Sigmoid colon (tissue), 7 donors: ENCODE results near the gene PACC1. TPM values are rescaled to one million over a fixed set of nuclear protein-coding genes. Genes with fewer than 3 reads are reported as not detected.
A peak's percentile ranks its signal among the peaks of the same experiment; 100 is the strongest.

Experiments
- DNase-seq: peaks from one replicate; pipeline ENCODE4 v3.0.0-alpha.2; 2019
- H3K27ac ChIP-seq, 4 donors: fragments of 200-600 bp; sonication (generic); one replicate each; pipeline ENCODE4 v1.5.1; 2016 to 2019; ENCODE audit warnings: mild to moderate bottlenecking in 1 of 4
- H3K27me3 ChIP-seq, 3 donors: fragments of 200-600 bp; sonication (generic); one replicate each; pipeline ENCODE4 v1.5.1; 2019; ENCODE audit warnings: mild to moderate bottlenecking in 1 of 3
- H3K36me3 ChIP-seq, 4 donors: fragments of 200-600 bp; sonication (generic); one replicate each; pipeline ENCODE4 v1.5.1; 2016 to 2019
- H3K4me1 ChIP-seq, 4 donors: fragments of 200-600 bp; sonication (generic); one replicate each; pipeline ENCODE4 v1.5.1; 2017 to 2019
- H3K4me3 ChIP-seq, 4 donors: fragments of 200-600 bp; sonication (generic); one replicate each; pipeline ENCODE4 v1.5.1; 2017 to 2019; ENCODE audit warnings: mild to moderate bottlenecking in 2 of 4, moderate library complexity in 1 of 4
- H3K9me3 ChIP-seq, 4 donors: fragments of 200-600 bp in 3 of 4; sonication (generic) in 3 of 4; one replicate each; pipeline versions ENCODE4 v1.5.1 to v1.6.1; 2013 to 2019
- EP300 ChIP-seq, 4 donors: sonication (generic); formaldehyde crosslinking; IDR thresholded peaks; one replicate each; pipeline ENCODE4 v1.6.1; 2017; ENCODE audit warnings: antibody characterized with exemption in 4 of 4
- POLR2A ChIP-seq, 2 donors: fragments of 450-650 bp; IDR thresholded peaks; one replicate each; pipeline ENCODE4 v1.6.1; 2016; ENCODE audit warnings: antibody characterized with exemption in 2 of 2, mild to moderate bottlenecking in 2 of 2, moderate library complexity in 2 of 2
- POLR2AphosphoS5 ChIP-seq, 4 donors: sonication (generic); formaldehyde crosslinking; IDR thresholded peaks; one replicate each; pipeline ENCODE4 v1.6.1; 2017; ENCODE audit warnings: antibody characterized with exemption in 4 of 4
- WGBS, 2 donors: extraction: QIAGEN DNeasy Blood & Tissue Kit; methylation state at CpG; one replicate each; pipeline ENCODE4 v1.1.7; 2013; 5-methylcytosine and 5-hydroxymethylcytosine counted together
- intact Hi-C: fragments of 100-400 bp; cut with DNase I; formaldehyde crosslinking; loops from one replicate; pipeline ENCODE4 v1.15.1; 2023
- polyA plus RNA-seq, 3 donors: library from polyadenylated mRNA; stranded (reverse); fragments of 200-250 nt; gene quantifications; one replicate each; pipeline ENCODE4 v1.2.3, GENCODE V29; 2013
- total RNA-seq, 4 donors: library from RNA; depleted of rRNA; stranded (reverse); fragments of >200 nt; gene quantifications; one replicate each; pipeline ENCODE4 v1.1.0, GENCODE V29; 2016
- TF ChIP-seq, protein P1 (sequence below), 4 experiments: fragments of 450-650 bp in 3 of 4; fragments of 200-600 bp in 1 of 4; IDR thresholded peaks; one replicate each; pipeline ENCODE4 v1.5.1; 2016 to 2019; ENCODE audit warnings: antibody characterized with exemption in 4 of 4, mild to moderate bottlenecking in 3 of 4, moderate library complexity in 2 of 4
- donor health status: healthy with polysubstance abuse.
- donor health status: Bipolar disorder and iron deficiency.
- donor health status: healthy.

Gene PACC1
- total and polyA plus RNA-seq, 7 donors = 0.60 to 6.9 (median 2.9) TPM

DNA sequence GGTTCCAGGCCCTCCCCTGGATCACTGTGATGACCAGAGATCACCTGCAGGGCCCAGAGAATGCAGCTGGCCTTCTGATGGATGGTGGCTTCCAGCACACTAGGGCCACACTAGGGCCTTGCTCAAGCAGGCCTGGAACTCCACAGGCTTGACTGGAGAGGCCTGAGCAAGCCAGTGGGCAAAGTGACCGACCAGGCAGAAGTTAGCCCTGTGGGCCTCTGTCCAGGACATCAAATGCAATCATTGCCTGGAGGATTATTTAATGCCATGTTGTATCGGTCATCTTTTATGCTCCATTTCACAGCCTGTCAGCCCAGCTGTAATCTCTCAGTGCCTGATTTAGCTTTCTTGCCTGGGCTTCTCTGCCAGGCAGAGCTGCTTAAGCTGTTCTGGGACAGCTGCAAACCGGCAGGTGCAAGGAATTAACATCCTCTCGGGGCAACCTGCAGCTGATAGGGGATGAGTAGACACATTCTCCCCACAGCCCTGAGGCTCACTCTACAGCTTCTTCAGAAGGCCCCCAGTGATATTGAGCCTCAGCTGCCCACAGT lies 35.7 kb upstream of the PACC1 start:
- peaks cover 0 to 24% (median 7%) of the 10 kb centered on the region in 4 donors for H3K36me3 ChIP-seq
- no peaks in the 10 kb centered on the region for H3K9me3 ChIP-seq
- no peaks in the 10 kb centered on the region for H3K27me3 ChIP-seq
- H3K4me3 ChIP-seq = no peak overlapping the region
- H3K4me1 ChIP-seq = peaks cover 0 to 11% (median 10%) of the 10 kb centered on the region in 4 donors
- 83 to 86% methylated on average over 4 of the region's 4 CpGs for WGBS, 2 donors
- peak; percentile 52 for DNase-seq
- peak overlapping the region in 1 of 4 donors; percentile 35 for H3K27ac ChIP-seq
- TF ChIP-seq, protein P1, sequence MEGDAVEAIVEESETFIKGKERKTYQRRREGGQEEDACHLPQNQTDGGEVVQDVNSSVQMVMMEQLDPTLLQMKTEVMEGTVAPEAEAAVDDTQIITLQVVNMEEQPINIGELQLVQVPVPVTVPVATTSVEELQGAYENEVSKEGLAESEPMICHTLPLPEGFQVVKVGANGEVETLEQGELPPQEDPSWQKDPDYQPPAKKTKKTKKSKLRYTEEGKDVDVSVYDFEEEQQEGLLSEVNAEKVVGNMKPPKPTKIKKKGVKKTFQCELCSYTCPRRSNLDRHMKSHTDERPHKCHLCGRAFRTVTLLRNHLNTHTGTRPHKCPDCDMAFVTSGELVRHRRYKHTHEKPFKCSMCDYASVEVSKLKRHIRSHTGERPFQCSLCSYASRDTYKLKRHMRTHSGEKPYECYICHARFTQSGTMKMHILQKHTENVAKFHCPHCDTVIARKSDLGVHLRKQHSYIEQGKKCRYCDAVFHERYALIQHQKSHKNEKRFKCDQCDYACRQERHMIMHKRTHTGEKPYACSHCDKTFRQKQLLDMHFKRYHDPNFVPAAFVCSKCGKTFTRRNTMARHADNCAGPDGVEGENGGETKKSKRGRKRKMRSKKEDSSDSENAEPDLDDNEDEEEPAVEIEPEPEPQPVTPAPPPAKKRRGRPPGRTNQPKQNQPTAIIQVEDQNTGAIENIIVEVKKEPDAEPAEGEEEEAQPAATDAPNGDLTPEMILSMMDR (IDR thresholded peaks at IDR 0.05) = no peak
- TF ChIP-seq POLR2A (IDR thresholded peaks at IDR 0.05) (no peak), EP300 (IDR thresholded peaks at IDR 0.05) (no peak), POLR2AphosphoS5 (IDR thresholded peaks at IDR 0.05) (no peak)
- intact Hi-C loops = no loop called here

DNA sequence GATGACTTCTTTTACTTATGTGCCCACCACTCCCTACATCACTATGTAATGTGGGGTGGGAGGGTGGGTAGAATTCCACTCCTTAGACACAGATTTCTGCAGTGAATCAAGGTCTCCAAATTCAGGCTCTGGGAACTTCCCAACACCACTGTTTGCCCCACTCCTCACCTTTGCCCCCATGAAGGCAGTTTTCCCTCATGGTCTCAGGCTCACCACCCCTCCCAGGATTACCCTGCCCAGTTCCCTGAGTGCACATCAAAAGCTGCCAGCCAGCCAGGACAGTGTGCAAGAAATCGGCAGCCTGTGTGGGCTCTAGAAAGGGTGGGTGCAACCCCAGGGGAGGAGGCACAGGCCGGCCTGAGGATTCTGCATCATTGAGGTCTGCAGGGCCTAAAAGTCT lies 32.8 kb upstream of the PACC1 start:
- DNase-seq = no peak
- TF ChIP-seq EP300 (IDR thresholded peaks at IDR 0.05) (no peak), POLR2AphosphoS5 (IDR thresholded peaks at IDR 0.05) (no peak), POLR2A (IDR thresholded peaks at IDR 0.05) (no peak)
- TF ChIP-seq, protein P1 (IDR thresholded peaks at IDR 0.05) = no peak
- no peak overlapping the region for H3K4me3 ChIP-seq
- H3K27me3 ChIP-seq = no peaks in the 10 kb centered on the region
- no peaks in the 10 kb centered on the region for H3K9me3 ChIP-seq
- H3K27ac ChIP-seq = no peak overlapping the region
- WGBS, 2 donors = 83 to 85% methylated on average over 2 of the region's 2 CpGs
- H3K4me1 ChIP-seq = peaks cover 0 to 2% (median 2%) of the 10 kb centered on the region in 4 donors
- intact Hi-C loops = no loop called here
- H3K36me3 ChIP-seq = peaks cover 5 to 33% (median 13%) of the 10 kb centered on the region in 4 donors

- WGBS, 2 donors = 91 to 92% methylated on average over 8 of the region's 8 CpGs
- intact Hi-C loops = no loop called here
- H3K4me1 ChIP-seq = peaks cover 0 to 1% (median 0%) of the 10 kb centered on the region in 4 donors
- no peak overlapping the region for H3K27ac ChIP-seq
- DNase-seq = no peak
- TF ChIP-seq, protein P1 (IDR thresholded peaks at IDR 0.05) = no peak
- no peak for TF ChIP-seq EP300 (IDR thresholded peaks at IDR 0.05)
- no peak for TF ChIP-seq POLR2A (IDR thresholded peaks at IDR 0.05)
- no peak for TF ChIP-seq POLR2AphosphoS5 (IDR thresholded peaks at IDR 0.05)
- H3K36me3 ChIP-seq = peaks cover 5 to 33% (median 13%) of the 10 kb centered on the region in 4 donors
- no peaks in the 10 kb centered on the region for H3K27me3 ChIP-seq
- H3K9me3 ChIP-seq = no peaks in the 10 kb centered on the region
- H3K4me3 ChIP-seq = no peak overlapping the region
Measured at GRCh38 chr1:212446333-212446732, 31.6 kb upstream of the PACC1 start.

- intact Hi-C loops = no loop called here
- TF ChIP-seq POLR2A (IDR thresholded peaks at IDR 0.05) (no peak), POLR2AphosphoS5 (IDR thresholded peaks at IDR 0.05) (no peak), EP300 (IDR thresholded peaks at IDR 0.05) (no peak)
- TF ChIP-seq, protein P1 (IDR thresholded peaks at IDR 0.05) = no peak
- DNase-seq = no peak
- 97 to 98% methylated on average over 5 of the region's 5 CpGs for WGBS, 2 donors
- no peaks in the 10 kb centered on the region for H3K27me3 ChIP-seq
- peaks cover 0 to 10% (median 4%) of the 10 kb centered on the region in 4 donors for H3K4me1 ChIP-seq
- peaks cover 5 to 29% (median 13%) of the 10 kb centered on the region in 4 donors for H3K36me3 ChIP-seq
- no peak overlapping the region for H3K27ac ChIP-seq
- H3K9me3 ChIP-seq = no peaks in the 10 kb centered on the region
- no peak overlapping the region for H3K4me3 ChIP-seq
Measured at GRCh38 chr1:212442408-212442807, 27.7 kb upstream of the PACC1 start.

- H3K27ac ChIP-seq = no peak overlapping the region
- 84 to 91% methylated on average over 9 of the region's 9 CpGs for WGBS, 2 donors
- no peaks in the 10 kb centered on the region for H3K27me3 ChIP-seq
- H3K36me3 ChIP-seq = peaks cover 5 to 9% (median 5%) of the 10 kb centered on the region in 4 donors
- H3K4me1 ChIP-seq = peaks cover 0 to 10% (median 4%) of the 10 kb centered on the region in 4 donors
- DNase-seq = no peak
- intact Hi-C loops = no loop called here
- H3K4me3 ChIP-seq = no peak overlapping the region
- TF ChIP-seq POLR2AphosphoS5 (IDR thresholded peaks at IDR 0.05) (no peak), EP300 (IDR thresholded peaks at IDR 0.05) (no peak), POLR2A (IDR thresholded peaks at IDR 0.05) (no peak)
- TF ChIP-seq, protein P1 (IDR thresholded peaks at IDR 0.05) = no peak
- H3K9me3 ChIP-seq = no peaks in the 10 kb centered on the region
Measured at GRCh38 chr1:212440419-212440818, 25.7 kb upstream of the PACC1 start.
